Ectodermal cell (in vitro differentiated cells): ENCODE data around the gene LHX3.

Experiments used
- H3K27ac ChIP-seq: 2 replicates; pipeline ENCODE4 v1.7.0; 2013; ENCODE audit warnings: mild to moderate bottlenecking, low read depth, low read length; ENCODE audit not compliant: insufficient read depth, poor library complexity, severe bottlenecking
- H3K27me3 ChIP-seq: 2 replicates; pipeline ENCODE4 v1.7.0; 2013; ENCODE audit warnings: mild to moderate bottlenecking, low read length; ENCODE audit not compliant: insufficient read depth, control insufficient read depth, poor library complexity, severe bottlenecking
- H3K36me3 ChIP-seq: one replicate; pipeline ENCODE4 v1.7.0; 2013; ENCODE audit warnings: low read length; ENCODE audit not compliant: control insufficient read depth, insufficient read depth
- H3K4me1 ChIP-seq: one replicate; pipeline ENCODE4 v1.7.0; 2013; ENCODE audit warnings: low read length; ENCODE audit not compliant: control insufficient read depth, insufficient read depth
- H3K4me3 ChIP-seq: 2 replicates; pipeline ENCODE4 v1.7.0; 2013; ENCODE audit warnings: low read depth, low read length, control low read depth; ENCODE audit not compliant: insufficient read depth
- H3K9me3 ChIP-seq: 2 replicates; pipeline ENCODE4 v1.7.0; 2013; ENCODE audit warnings: mild to moderate bottlenecking, low read length, moderate library complexity; ENCODE audit not compliant: control insufficient read depth
- WGBS, 2 experiments: methylation state at CpG; one replicate each; pipeline ENCODE4 v1.1.7; 2013; ENCODE audit warnings: missing lambda C conversion rate in 2 of 2; 5-methylcytosine and 5-hydroxymethylcytosine counted together

LHX3 gene

DNA sequence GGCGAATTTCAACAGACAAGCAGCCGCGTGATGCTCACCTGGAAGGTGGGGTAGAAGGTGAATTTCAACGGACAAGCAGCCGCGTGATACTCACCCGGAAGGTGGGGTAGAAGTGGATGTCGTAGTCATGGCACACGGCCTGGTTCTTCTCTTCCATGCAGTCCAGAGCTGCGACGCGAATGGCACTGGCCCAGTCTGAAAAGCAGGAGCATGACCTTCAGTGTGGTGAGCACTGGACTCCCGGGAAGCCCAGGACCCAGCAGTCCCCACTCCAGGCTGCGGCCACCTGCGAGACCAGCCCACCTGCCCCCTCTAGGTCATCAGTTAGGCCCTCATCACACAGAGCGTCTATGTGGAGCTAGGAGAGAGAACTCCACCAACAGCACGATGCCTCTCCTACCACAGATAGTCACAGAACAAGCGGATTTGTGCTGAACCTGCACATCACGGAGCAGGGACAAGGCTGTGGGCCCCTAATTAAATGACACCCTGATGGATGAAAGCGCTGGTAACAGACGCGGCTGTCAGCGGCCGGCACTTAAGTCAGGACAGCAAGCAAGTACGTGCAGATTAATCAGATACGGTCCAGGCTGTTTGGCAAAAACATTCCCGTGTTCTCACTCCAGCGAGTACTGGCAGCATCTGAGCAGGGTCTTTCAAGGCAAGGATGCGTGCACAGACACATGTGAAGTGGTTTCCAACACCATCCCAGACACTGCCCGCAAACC lies 21.9 kb upstream of the LHX3 start:
- Histone ChIP-seq H3K9me3 (no peaks in the 10 kb centered on the region), H3K27ac (no peak overlapping the region), H3K4me3 (no peak overlapping the region), H3K4me1 (no peaks in the 10 kb centered on the region), H3K27me3 (no peaks in the 10 kb centered on the region), H3K36me3 (no peaks in the 10 kb centered on the region)
- 95% methylated on average over 30 of the region's 30 CpGs for WGBS, 2 experiments

DNA sequence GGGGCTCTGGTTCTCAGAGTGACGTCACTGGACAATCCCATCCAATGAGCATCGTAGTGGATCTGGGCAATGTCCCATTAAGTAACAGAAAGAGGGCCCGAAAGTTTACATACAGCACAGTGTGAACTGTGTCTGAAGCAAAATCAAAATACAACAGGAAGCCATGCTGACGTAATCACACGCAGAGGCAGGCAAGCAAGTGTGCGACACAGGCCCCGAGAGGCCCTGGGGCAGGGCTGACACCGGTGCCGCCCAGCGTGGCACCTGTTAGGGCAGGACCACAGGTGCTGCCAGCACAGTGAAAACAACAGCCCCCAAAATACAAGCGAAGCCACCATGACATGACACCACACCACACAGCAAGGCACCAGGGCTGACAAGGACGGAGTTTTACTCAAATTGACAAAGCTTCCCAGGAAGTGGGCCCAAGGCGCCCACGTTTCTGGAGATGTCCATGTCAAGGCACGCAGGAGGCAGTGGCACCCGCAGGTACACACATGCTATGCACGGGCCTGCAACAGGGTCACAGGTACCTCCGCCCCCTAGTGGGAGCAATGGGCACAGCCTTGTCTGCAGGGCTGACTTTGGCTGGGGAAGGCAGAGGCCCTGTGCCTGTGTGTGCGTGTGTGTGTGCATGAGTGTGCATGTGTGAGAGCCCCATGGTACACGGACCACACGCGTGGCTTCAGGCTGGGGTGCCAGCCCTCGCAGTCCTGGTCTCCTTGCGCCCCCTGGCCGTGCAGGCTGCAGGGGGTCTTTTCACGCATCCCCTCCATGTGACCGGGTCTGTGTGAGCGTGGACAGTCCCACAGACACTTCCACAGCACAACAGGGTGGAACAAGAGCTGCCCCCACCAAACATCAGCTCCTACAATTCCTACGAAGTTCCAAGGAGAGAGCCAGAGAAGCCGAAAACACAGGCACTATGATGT lies 21.1 kb upstream of the LHX3 start:
- H3K4me3 ChIP-seq = no peak overlapping the region
- H3K4me1 ChIP-seq = no peaks in the 10 kb centered on the region
- H3K27ac ChIP-seq = no peak overlapping the region
- no peaks in the 10 kb centered on the region for H3K27me3 ChIP-seq
- H3K36me3 ChIP-seq = no peaks in the 10 kb centered on the region
- 83 to 85% methylated on average over 30 of the region's 30 CpGs for WGBS, 2 experiments
- H3K9me3 ChIP-seq = no peaks in the 10 kb centered on the region

DNA sequence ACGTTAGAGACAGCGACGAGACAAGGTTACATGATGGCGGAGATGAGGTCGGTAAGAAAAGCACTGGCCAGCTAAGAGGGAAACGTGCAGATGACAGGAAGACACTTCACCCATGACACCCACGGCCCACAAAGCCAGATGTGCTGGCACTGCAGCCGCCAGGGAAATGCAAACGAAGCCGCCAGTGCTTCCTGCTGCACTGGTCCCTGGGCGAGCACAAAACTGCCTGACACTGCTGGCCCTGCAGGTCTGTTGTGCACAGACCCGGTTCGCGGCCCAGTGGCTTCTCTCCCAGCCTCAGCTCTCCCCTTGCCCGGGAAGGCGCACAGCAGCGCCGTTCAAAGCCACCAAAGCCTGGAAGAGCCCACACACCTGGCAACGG lies 20.4 kb upstream of the LHX3 start:
- Histone ChIP-seq H3K4me1 (no peaks in the 10 kb centered on the region), H3K4me3 (no peak overlapping the region), H3K36me3 (no peaks in the 10 kb centered on the region), H3K27me3 (no peaks in the 10 kb centered on the region), H3K9me3 (no peaks in the 10 kb centered on the region), H3K27ac (no peak overlapping the region)
- WGBS, 2 experiments = 94% methylated on average over 19 of the region's 19 CpGs

DNA sequence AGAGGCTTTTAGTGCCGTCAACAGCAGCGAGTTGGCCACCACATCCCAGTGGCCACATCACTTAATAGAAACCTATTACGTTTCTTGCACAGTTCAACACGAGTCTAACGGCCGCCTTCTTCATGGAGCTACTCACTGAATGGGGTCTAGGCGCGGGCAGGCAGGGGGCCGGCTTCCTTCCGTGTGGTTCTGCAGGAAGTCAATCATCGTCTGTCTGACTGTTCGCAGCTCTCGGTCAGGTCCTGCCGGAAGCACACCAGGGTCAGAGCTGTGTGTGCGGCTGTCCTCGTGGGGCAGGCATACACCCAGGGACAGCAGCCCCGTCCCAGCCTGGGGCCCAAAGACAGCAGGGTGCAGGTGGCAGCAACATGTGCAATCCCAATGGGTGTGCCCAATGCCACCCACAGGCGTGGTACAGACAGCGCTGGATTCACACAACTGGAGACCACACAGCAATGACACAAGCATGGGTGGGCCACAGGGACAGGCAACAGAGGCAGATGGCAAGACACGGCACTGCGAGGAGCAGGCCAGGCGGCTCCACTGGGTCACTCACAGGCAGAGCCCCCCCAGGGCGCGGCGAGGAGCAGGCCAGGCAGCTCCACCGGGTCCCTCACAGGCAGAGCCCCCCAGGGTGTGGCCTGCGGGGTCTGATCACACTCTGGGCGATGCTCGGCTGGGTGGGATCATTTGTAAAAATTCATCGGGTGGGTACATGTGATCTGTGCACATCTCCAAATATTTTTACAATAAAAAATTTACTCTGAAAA lies 19.1 kb upstream of the LHX3 start:
- Histone ChIP-seq H3K36me3 (no peaks in the 10 kb centered on the region), H3K27ac (no peak overlapping the region), H3K4me3 (no peak overlapping the region), H3K27me3 (no peaks in the 10 kb centered on the region), H3K4me1 (no peaks in the 10 kb centered on the region), H3K9me3 (no peaks in the 10 kb centered on the region)
- 95% methylated on average over 30 of the region's 30 CpGs for WGBS, 2 experiments

DNA sequence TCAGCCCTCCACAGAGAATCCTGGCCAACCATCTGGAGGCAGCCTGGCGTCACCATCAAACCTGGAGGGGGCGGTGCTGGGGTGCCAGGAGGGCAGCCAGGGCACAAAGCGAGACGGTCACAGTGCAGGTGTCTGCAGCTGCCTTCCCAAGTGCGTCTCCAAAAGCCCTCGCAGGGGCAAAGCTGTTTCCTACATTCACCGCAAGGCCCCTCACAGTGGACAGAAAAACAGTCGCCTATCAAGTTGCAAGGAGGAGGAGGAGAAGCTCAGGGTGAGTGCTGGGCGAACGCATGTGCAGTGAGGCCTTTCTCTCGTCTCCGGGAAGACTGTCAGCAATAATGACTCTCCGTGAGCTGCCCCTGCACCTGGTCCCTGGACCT lies 18.0 kb upstream of the LHX3 start:
- no peak overlapping the region for H3K27ac ChIP-seq
- 93 to 96% methylated on average over 13 of the region's 13 CpGs for WGBS, 2 experiments
- no peaks in the 10 kb centered on the region for H3K9me3 ChIP-seq
- no peaks in the 10 kb centered on the region for H3K4me1 ChIP-seq
- H3K27me3 ChIP-seq = no peaks in the 10 kb centered on the region
- no peaks in the 10 kb centered on the region for H3K36me3 ChIP-seq
- H3K4me3 ChIP-seq = no peak overlapping the region

DNA sequence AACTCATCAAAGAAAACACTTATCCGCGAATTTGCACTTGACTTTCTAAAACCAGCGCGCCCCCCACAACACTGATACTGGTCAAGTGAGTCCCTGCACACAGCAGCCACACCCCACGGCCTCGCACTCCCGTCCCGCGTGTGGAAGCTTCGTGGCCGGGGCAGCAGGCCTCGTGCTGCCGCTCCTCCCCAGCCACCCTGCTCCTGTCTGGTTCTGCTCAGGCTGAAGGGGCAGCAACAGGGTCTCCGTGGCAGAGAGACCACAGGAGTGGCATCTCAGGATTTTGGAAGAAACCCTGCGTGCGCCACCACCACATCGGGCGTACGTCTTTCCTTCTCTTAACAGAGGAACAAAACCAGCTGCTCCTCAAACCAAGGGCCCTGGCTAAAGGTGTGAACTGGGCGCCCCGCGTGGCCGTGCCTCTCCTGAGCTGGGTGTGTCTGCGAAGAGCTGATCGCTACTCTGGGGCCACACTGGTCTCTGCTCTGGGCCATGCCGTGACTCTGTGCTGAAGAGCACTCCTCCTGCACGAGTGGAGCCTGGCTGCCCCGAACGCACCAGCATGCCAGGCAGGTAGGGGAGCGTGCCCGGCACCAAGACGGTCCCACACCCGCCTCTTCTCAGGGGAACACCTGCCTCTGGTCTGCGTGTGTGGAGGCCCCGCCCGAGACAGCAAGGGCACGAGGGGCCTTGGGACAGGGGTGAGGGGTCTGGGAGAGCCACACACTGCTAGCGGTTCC lies 17.4 kb upstream of the LHX3 start:
- Histone ChIP-seq H3K36me3 (no peaks in the 10 kb centered on the region), H3K4me1 (no peaks in the 10 kb centered on the region)
- 95% methylated on average over 38 of the region's 38 CpGs for WGBS, 2 experiments

DNA sequence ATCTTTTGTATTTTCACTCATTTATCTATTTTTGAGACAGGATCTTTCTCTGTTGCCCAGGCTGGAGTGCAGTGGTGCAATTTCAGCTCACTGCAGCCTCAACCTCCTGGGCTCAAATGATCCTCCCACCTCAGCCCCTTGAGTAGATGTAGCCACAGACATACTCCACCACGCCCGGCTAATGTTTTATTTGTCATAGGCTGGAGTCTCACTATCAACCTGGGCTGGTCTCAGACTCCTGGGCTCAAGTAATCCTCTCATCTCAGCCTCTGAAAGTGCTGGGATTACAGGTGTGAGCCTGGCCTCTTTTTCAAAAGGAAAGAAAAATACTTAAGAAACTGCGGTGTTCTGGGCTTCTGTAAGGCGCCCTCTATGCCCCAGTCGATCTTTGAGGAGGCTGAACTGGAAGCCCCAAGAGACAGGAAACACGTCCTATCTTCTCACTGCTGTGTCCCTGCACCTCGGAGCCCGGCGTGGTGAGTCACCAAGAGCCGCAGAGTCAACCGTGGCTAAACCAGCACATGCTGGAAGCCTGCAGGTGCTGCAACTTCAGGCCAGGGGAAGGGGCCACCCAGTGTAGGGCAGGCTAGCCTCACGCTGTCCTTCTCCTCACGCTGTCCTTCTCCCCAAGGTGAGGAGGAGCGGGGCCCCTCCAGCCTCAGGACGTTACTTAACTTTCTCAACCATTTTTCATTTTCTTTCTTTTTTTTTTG lies 15.2 kb upstream of the LHX3 start:
- Histone ChIP-seq H3K36me3 (peaks cover 7% of the 10 kb centered on the region), H3K4me3 (no peak overlapping the region), H3K27ac (no peak overlapping the region), H3K27me3 (no peaks in the 10 kb centered on the region), H3K9me3 (no peaks in the 10 kb centered on the region), H3K4me1 (no peaks in the 10 kb centered on the region)
- 88 to 90% methylated on average over 15 of the region's 15 CpGs for WGBS, 2 experiments

More for the DNA sequence above, 17.4 kb upstream of the LHX3 start:
- no peak overlapping the region for H3K27ac ChIP-seq
- no peaks in the 10 kb centered on the region for H3K9me3 ChIP-seq
- H3K27me3 ChIP-seq = no peaks in the 10 kb centered on the region
- H3K4me3 ChIP-seq = no peak overlapping the region

DNA sequence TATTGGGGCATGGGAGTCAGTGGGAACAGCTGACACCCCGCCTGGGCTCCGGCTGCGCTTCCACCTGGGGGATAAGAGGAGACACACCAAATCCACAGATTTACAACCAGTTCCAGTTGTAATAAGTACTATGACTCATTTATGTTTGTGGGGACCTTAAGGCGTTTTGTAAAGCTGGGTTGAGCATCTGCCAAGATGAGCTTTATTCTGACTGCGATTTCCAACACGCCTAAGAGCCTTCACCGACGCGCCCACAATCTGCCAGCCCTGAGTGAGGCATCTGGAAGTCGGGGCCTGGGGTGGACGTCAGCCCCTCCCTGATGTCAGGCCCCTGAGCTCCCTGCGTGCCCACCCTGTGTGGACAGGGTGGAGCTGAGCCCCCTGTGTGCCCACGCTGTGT lies 14.3 kb upstream of the LHX3 start:
- H3K4me1 ChIP-seq = no peaks in the 10 kb centered on the region
- peaks cover 16% of the 10 kb centered on the region for H3K36me3 ChIP-seq
- no peaks in the 10 kb centered on the region for H3K9me3 ChIP-seq
- no peak overlapping the region for H3K4me3 ChIP-seq
- 93 to 94% methylated on average over 13 of the region's 13 CpGs for WGBS, 2 experiments
- H3K27me3 ChIP-seq = no peaks in the 10 kb centered on the region
- no peak overlapping the region for H3K27ac ChIP-seq

DNA sequence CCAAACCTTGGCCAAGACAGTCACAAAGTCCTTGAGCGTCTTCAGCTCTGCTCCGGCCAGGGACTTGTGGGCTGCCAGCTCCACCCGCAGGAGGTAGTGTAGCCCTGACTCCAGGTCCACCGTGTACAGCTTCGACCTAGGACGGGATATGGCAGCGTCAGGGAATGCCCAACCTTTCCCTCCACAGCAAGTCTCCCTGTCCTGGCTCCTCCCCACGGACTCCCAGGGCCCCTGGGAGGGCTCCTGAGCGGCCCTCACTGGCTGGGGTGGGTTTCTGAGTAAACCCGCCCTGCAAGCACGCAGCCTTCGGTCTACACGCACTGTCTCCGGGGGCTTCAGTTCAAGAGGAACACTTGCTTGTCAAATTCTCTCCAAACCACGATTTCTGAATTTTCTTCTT lies 13.7 kb upstream of the LHX3 start:
- Histone ChIP-seq H3K4me1 (no peaks in the 10 kb centered on the region), H3K9me3 (no peaks in the 10 kb centered on the region), H3K4me3 (no peak overlapping the region), H3K27me3 (no peaks in the 10 kb centered on the region), H3K27ac (no peak overlapping the region), H3K36me3 (peaks cover 19% of the 10 kb centered on the region)
- WGBS, 2 experiments = 90 to 92% methylated on average over 15 of the region's 15 CpGs
